PC-3 (cell line): ENCODE results near the gene CCDC126.
"Not testable (repeated sequence)": the region's sequence is repeated elsewhere in the genome, so short reads cannot be mapped to it uniquely, and the experiment has no call there.

Source experiments
- CTCF ChIP-seq: fragments of 300-600 bp; sonication (generic); conservative IDR thresholded peaks from 2 replicates; pipeline ENCODE4 v1.5.1; 2017; ENCODE audit warnings: antibody characterized with exemption, low read depth, mild to moderate bottlenecking, low read length
- EZH2 ChIP-seq: fragments of 300-600 bp; sonication (generic); IDR thresholded peaks from one replicate; pipeline ENCODE4 v1.6.1; 2017; ENCODE audit warnings: antibody characterized with exemption, mild to moderate bottlenecking, low read length; ENCODE audit not compliant: unreplicated experiment
- EZH2phosphoT487 ChIP-seq: fragments of 300-600 bp; sonication (generic); IDR thresholded peaks from 2 replicates; pipeline ENCODE4 v1.6.1; 2018; ENCODE audit warnings: mild to moderate bottlenecking, antibody characterized with exemption, low read length, borderline replicate concordance

DNA sequence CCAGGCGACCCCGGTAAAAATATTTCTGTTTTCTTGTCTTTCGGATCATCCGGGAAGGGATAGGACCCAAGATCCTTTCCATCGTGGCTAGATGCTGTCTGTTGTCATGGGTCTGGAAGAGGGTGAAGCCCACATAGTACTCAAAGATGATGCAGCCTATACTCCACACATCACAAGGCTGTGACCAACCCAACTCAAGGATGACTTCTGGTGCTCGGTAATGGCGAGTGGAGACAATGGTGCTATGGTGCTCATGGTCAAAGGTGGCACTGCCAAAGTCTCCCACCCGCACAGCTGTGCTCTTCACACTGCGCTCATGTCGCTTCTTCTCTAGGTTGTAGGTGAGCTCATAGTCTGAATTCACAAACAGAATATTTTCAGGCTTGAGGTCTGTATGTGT is 11.9 kb upstream of the CCDC126 start:
- TF ChIP-seq CTCF, EZH2, EZH2phosphoT487: not testable (repeated sequence)
